Adrenal gland (tissue), 5 donors: Measurements from ENCODE around the gene FYCO1.

Source experiments
- POLR2A ChIP-seq, 2 donors: fragments of 450-650 bp; IDR thresholded peaks; one replicate each; pipeline ENCODE4 v1.6.1; 2017; ENCODE audit warnings: antibody characterized with exemption in 2 of 2, mild to moderate bottlenecking in 2 of 2, moderate library complexity in 1 of 2
- TF ChIP-seq, protein P1 (sequence below), 6 experiments: fragments of 450-650 bp in 4 of 6; fragments of 200-600 bp in 2 of 6; sonication (generic) in 1 of 6; IDR thresholded peaks; 1 replicate in 5 of 6; 2 replicates in 1 of 6; pipeline versions ENCODE4 v1.5.1 to v1.8.0; 2016 to 2021; ENCODE audit warnings: antibody characterized with exemption in 6 of 6, mild to moderate bottlenecking in 2 of 6, moderate library complexity in 1 of 6
- donor health status: DM: no; HTN: no; CAD: no.

GRCh38 chr3:45887759-45888511, 107.7 kb downstream of the FYCO1 start:
- TF ChIP-seq, protein P1, sequence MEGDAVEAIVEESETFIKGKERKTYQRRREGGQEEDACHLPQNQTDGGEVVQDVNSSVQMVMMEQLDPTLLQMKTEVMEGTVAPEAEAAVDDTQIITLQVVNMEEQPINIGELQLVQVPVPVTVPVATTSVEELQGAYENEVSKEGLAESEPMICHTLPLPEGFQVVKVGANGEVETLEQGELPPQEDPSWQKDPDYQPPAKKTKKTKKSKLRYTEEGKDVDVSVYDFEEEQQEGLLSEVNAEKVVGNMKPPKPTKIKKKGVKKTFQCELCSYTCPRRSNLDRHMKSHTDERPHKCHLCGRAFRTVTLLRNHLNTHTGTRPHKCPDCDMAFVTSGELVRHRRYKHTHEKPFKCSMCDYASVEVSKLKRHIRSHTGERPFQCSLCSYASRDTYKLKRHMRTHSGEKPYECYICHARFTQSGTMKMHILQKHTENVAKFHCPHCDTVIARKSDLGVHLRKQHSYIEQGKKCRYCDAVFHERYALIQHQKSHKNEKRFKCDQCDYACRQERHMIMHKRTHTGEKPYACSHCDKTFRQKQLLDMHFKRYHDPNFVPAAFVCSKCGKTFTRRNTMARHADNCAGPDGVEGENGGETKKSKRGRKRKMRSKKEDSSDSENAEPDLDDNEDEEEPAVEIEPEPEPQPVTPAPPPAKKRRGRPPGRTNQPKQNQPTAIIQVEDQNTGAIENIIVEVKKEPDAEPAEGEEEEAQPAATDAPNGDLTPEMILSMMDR (IDR thresholded peaks at IDR 0.05): no peak
- TF ChIP-seq POLR2A (IDR thresholded peaks at IDR 0.05): no peak
